WTC11 (cell line): ENCODE data around the gene PALD1. TPM values are rescaled to one million over a fixed set of nuclear protein-coding genes. Genes with fewer than 3 reads are reported as not detected.
A peak's percentile ranks its signal among the peaks of the same experiment; 100 is the strongest.

Source experiments
- ATAC-seq: fragments of 200-7000 bp; cut with Tn5 transposase; 2 replicates; pipeline ENCODE4 v1.10.0; 2021; ENCODE audit warnings: mild to moderate bottlenecking, moderate library complexity
- CTCF ChIA-PET: fragments of 300-600 bp; sonication (Branson Sonifier 250); formaldehyde crosslinking; loops from one replicate; lab custom pipeline; 2021; ENCODE audit warnings: antibody characterized with exemption; lab: Charles Lee
- POLR2A ChIA-PET: fragments of 350-600 bp; sonication (Branson Sonifier 250); formaldehyde crosslinking; loops from one replicate; lab custom pipeline; 2021; ENCODE audit warnings: antibody characterized with exemption; lab: Charles Lee
- DNase-seq: peaks from one replicate; pipeline ENCODE4 v3.0.0; 2021; ENCODE audit warnings: low spot score
- H3K27ac Mint-ChIP-seq: 2 replicates; pipeline ENCODE4 v1.8.0; 2021; ENCODE audit warnings: mixed read lengths
- H3K27me3 Mint-ChIP-seq: 2 replicates; pipeline ENCODE4 v1.8.0; 2021; ENCODE audit warnings: low read depth, mild to moderate bottlenecking, moderate library complexity, mixed read lengths
- H3K36me3 Mint-ChIP-seq: 2 replicates; pipeline ENCODE4 v1.8.0; 2021; ENCODE audit warnings: mixed read lengths
- H3K4me1 Mint-ChIP-seq: 2 replicates; pipeline ENCODE4 v1.8.0; 2022; ENCODE audit warnings: mixed read lengths
- H3K4me3 Mint-ChIP-seq: 2 replicates; pipeline ENCODE4 v1.8.0; 2021; ENCODE audit warnings: mild to moderate bottlenecking, moderate library complexity, mixed read lengths
- H3K9me3 Mint-ChIP-seq: 2 replicates; pipeline ENCODE4 v1.8.0; 2021; ENCODE audit warnings: mixed read lengths
- GRHL2 ChIP-seq: fragments of 250-450 bp; sonication (Bioruptor Pico); IDR thresholded peaks from 2 replicates; pipeline ENCODE4 v1.8.0; 2022; ENCODE audit warnings: mild to moderate bottlenecking, moderate library complexity; ENCODE audit not compliant: insufficient replicate concordance, severe bottlenecking
- HMGA2 ChIP-seq: fragments of 250-450 bp; sonication (Bioruptor Pico); IDR thresholded peaks from 2 replicates; pipeline ENCODE4 v1.4.0; 2021; ENCODE audit warnings: mild to moderate bottlenecking, moderate library complexity
- TCF7 ChIP-seq: sonication (generic); formaldehyde crosslinking; IDR thresholded peaks from 2 replicates; pipeline ENCODE4 v1.8.0; 2022; ENCODE audit warnings: mild to moderate bottlenecking, low read depth, missing genetic modification reagents, moderate library complexity
- ZBTB21 ChIP-seq: sonication (generic); formaldehyde crosslinking; IDR thresholded peaks from 2 replicates; pipeline ENCODE4 v1.8.1; 2023; ENCODE audit warnings: mild to moderate bottlenecking, missing genetic modification reagents, borderline replicate concordance
- ZNF121 ChIP-seq: sonication (generic); formaldehyde crosslinking; IDR thresholded peaks from 2 replicates; pipeline ENCODE4 v1.8.0; 2023; ENCODE audit warnings: missing genetic modification reagents
- ZNF263 ChIP-seq: sonication (generic); formaldehyde crosslinking; IDR thresholded peaks from 2 replicates; pipeline ENCODE4 v1.8.1; 2022; ENCODE audit warnings: low read depth, mild to moderate bottlenecking, moderate library complexity, missing genetic modification reagents
- ZNF281 ChIP-seq: sonication (generic); formaldehyde crosslinking; IDR thresholded peaks from 2 replicates; pipeline ENCODE4 v1.8.0; 2023; ENCODE audit warnings: mild to moderate bottlenecking, missing genetic modification reagents
- total RNA-seq: library from RNA; stranded (reverse); gene quantifications from 3 replicates; pipeline ENCODE4 v1.2.3, GENCODE V29; 2021
- TF ChIP-seq, protein P1 (sequence below): fragments of 250-450 bp; sonication (Bioruptor Pico); IDR thresholded peaks from 2 replicates; pipeline ENCODE4 v1.8.0; 2021; ENCODE audit warnings: mild to moderate bottlenecking
- TF ChIP-seq, protein P2 (sequence below): fragments of 250-450 bp; sonication (Bioruptor Pico); IDR thresholded peaks from 2 replicates; pipeline ENCODE4 v1.9.0; 2021; ENCODE audit warnings: moderate library complexity, mild to moderate bottlenecking, inconsistent platforms, borderline replicate concordance
- TF ChIP-seq, protein P3 (sequence below): sonication (generic); formaldehyde crosslinking; IDR thresholded peaks from 2 replicates; pipeline ENCODE4 v1.8.0; 2022; ENCODE audit warnings: missing genetic modification reagents
- TF ChIP-seq, protein P4 (sequence below): sonication (generic); formaldehyde crosslinking; IDR thresholded peaks from 2 replicates; pipeline ENCODE4 v1.8.1; 2023; ENCODE audit warnings: mild to moderate bottlenecking, missing genetic modification reagents
- TF ChIP-seq, protein P5 (sequence below): sonication (generic); formaldehyde crosslinking; IDR thresholded peaks from 2 replicates; pipeline ENCODE4 v1.8.1; 2022; ENCODE audit warnings: low read depth, mild to moderate bottlenecking, moderate library complexity, missing genetic modification reagents, borderline replicate concordance
- TF ChIP-seq, protein P6 (sequence below): sonication (generic); formaldehyde crosslinking; IDR thresholded peaks from 2 replicates; pipeline ENCODE4 v1.8.0; 2022; ENCODE audit warnings: mild to moderate bottlenecking, missing genetic modification reagents

PALD1 gene
- total RNA-seq, 1 experiment from 2014 or later: 43.6 TPM

DNA sequence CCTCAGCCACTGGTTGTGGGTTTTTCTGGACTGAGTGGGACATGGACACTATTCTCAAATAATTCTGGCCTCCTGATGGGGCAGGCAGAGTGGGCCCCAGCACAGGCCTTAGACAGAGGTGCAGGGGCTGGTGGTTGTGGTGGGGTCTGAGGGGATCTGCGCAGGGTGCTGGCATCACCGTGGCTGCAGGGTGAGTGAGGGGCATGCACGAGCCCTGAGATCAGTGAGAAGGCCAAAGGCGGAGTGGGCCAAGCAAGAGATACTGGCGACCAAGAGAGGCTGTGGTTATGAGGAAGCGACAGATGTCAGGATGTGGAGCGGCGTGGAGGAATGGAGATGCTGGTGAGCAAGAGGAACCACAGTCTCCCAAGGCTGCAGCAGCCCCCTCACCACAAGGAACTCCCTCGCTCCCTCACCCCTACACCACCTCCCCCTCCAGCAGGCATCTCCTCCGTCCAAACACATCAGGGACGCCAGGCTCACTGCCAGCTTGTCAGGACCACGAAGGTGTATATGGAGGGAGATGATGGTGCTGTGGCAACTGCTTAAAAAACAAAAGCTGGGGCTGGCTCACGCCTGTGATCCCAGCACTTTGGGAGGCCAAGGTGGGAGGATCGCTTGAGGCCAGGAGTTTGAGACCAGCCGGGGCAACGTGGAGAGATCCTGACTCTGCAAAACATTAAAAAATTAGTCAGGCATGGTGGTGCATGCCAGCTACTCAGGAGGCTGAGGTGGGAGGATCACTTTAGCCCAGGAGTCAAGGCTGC, 114.4 kb downstream of the PALD1 start:
- no peak for ATAC-seq
- CTCF ChIA-PET: interaction anchor here (1.2 to 2.8 kb wide), 3 partner anchors 8 to 34 kb away, joined by 4 to 7 read pairs (median 6); no protein-coding TSS in a partner anchor

GRCh38 chr10:70593513-70593890, 114.9 kb downstream of the PALD1 start:
- TF ChIP-seq ZBTB21 (CRISPR knock-in tag) (no peak), HMGA2 (CRISPR knock-in tag) (no peak), ZNF263 (CRISPR knock-in tag) (no peak), GRHL2 (no peak), TCF7 (no peak), ZNF281 (CRISPR knock-in tag) (no peak)
- TF ChIP-seq, protein P1, sequence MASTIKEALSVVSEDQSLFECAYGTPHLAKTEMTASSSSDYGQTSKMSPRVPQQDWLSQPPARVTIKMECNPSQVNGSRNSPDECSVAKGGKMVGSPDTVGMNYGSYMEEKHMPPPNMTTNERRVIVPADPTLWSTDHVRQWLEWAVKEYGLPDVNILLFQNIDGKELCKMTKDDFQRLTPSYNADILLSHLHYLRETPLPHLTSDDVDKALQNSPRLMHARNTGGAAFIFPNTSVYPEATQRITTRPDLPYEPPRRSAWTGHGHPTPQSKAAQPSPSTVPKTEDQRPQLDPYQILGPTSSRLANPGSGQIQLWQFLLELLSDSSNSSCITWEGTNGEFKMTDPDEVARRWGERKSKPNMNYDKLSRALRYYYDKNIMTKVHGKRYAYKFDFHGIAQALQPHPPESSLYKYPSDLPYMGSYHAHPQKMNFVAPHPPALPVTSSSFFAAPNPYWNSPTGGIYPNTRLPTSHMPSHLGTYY (CRISPR knock-in tag): no peak
- TF ChIP-seq, protein P2, sequence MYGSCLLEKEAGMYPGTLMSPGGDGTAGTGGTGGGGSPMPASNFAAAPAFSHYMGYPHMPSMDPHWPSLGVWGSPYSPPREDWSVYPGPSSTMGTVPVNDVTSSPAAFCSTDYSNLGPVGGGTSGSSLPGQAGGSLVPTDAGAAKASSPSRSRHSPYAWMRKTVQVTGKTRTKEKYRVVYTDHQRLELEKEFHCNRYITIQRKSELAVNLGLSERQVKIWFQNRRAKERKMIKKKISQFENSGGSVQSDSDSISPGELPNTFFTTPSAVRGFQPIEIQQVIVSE (CRISPR knock-in tag): no peak
- TF ChIP-seq, protein P3, sequence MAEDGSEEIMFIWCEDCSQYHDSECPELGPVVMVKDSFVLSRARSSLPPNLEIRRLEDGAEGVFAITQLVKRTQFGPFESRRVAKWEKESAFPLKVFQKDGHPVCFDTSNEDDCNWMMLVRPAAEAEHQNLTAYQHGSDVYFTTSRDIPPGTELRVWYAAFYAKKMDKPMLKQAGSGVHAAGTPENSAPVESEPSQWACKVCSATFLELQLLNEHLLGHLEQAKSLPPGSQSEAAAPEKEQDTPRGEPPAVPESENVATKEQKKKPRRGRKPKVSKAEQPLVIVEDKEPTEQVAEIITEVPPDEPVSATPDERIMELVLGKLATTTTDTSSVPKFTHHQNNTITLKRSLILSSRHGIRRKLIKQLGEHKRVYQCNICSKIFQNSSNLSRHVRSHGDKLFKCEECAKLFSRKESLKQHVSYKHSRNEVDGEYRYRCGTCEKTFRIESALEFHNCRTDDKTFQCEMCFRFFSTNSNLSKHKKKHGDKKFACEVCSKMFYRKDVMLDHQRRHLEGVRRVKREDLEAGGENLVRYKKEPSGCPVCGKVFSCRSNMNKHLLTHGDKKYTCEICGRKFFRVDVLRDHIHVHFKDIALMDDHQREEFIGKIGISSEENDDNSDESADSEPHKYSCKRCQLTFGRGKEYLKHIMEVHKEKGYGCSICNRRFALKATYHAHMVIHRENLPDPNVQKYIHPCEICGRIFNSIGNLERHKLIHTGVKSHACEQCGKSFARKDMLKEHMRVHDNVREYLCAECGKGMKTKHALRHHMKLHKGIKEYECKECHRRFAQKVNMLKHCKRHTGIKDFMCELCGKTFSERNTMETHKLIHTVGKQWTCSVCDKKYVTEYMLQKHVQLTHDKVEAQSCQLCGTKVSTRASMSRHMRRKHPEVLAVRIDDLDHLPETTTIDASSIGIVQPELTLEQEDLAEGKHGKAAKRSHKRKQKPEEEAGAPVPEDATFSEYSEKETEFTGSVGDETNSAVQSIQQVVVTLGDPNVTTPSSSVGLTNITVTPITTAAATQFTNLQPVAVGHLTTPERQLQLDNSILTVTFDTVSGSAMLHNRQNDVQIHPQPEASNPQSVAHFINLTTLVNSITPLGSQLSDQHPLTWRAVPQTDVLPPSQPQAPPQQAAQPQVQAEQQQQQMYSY: no peak
- TF ChIP-seq, protein P4, sequence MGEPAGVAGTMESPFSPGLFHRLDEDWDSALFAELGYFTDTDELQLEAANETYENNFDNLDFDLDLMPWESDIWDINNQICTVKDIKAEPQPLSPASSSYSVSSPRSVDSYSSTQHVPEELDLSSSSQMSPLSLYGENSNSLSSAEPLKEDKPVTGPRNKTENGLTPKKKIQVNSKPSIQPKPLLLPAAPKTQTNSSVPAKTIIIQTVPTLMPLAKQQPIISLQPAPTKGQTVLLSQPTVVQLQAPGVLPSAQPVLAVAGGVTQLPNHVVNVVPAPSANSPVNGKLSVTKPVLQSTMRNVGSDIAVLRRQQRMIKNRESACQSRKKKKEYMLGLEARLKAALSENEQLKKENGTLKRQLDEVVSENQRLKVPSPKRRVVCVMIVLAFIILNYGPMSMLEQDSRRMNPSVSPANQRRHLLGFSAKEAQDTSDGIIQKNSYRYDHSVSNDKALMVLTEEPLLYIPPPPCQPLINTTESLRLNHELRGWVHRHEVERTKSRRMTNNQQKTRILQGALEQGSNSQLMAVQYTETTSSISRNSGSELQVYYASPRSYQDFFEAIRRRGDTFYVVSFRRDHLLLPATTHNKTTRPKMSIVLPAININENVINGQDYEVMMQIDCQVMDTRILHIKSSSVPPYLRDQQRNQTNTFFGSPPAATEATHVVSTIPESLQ: no peak
- TF ChIP-seq, protein P5, sequence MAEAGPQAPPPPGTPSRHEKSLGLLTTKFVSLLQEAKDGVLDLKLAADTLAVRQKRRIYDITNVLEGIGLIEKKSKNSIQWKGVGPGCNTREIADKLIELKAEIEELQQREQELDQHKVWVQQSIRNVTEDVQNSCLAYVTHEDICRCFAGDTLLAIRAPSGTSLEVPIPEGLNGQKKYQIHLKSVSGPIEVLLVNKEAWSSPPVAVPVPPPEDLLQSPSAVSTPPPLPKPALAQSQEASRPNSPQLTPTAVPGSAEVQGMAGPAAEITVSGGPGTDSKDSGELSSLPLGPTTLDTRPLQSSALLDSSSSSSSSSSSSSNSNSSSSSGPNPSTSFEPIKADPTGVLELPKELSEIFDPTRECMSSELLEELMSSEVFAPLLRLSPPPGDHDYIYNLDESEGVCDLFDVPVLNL (CRISPR knock-in tag): no peak
- TF ChIP-seq, protein P6, sequence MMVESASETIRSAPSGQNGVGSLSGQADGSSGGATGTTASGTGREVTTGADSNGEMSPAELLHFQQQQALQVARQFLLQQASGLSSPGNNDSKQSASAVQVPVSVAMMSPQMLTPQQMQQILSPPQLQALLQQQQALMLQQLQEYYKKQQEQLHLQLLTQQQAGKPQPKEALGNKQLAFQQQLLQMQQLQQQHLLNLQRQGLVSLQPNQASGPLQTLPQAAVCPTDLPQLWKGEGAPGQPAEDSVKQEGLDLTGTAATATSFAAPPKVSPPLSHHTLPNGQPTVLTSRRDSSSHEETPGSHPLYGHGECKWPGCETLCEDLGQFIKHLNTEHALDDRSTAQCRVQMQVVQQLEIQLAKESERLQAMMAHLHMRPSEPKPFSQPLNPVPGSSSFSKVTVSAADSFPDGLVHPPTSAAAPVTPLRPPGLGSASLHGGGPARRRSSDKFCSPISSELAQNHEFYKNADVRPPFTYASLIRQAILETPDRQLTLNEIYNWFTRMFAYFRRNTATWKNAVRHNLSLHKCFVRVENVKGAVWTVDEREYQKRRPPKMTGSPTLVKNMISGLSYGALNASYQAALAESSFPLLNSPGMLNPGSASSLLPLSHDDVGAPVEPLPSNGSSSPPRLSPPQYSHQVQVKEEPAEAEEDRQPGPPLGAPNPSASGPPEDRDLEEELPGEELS (CRISPR knock-in tag): no peak
- TF ChIP-seq, all 79 proteins: peak for 0
- H3K4me3 Mint-ChIP-seq: no peak overlapping the region
- H3K27ac Mint-ChIP-seq: no peak overlapping the region
- DNase-seq (no peak), ATAC-seq (no peak)
- ChIA-PET CTCF (interaction anchor here (1.7 to 2.8 kb wide), 2 partner anchors 8 to 35 kb away, joined by 6 to 7 read pairs; no protein-coding TSS in a partner anchor), POLR2A (no interaction called here)
- H3K27me3 Mint-ChIP-seq: no peaks in the 10 kb centered on the region; the same call in 1 of the 2 replicates
- H3K9me3 Mint-ChIP-seq: no peaks in the 10 kb centered on the region
- peaks cover 15% of the 10 kb centered on the region for H3K4me1 Mint-ChIP-seq
- no peaks in the 10 kb centered on the region for H3K36me3 Mint-ChIP-seq

More for the DNA sequence above, 114.4 kb downstream of the PALD1 start:
- TF ChIP-seq HMGA2 (CRISPR knock-in tag) (no peak), ZNF121 (CRISPR knock-in tag) (peak; percentile 17; the same call in 1 of the 2 replicates)
- Mint-ChIP-seq H3K27ac (no peak overlapping the region), H3K4me3 (no peak overlapping the region), H3K36me3 (no peaks in the 10 kb centered on the region), H3K27me3 (no peaks in the 10 kb centered on the region; the same call in 1 of the 2 replicates), H3K9me3 (no peaks in the 10 kb centered on the region), H3K4me1 (peaks cover 15% of the 10 kb centered on the region)
- POLR2A ChIA-PET: no interaction called here
- no peak for DNase-seq
